DMS 273 (cell line): Measurements from ENCODE around the gene JADE2.
"Not testable (repeated sequence)": the region's sequence is repeated elsewhere in the genome, so short reads cannot be mapped to it uniquely, and the experiment has no call there.

ENCODE experiments used
- DNase-seq: peaks from one replicate; lab custom pipeline; 2025; ENCODE audit not compliant: unreplicated experiment; lab: John Stamatoyannopoulos, UW

JADE2 gene

GRCh38 chr5:134524826-134525682, at the start of gene JADE2:
Gene JADE2, plus strand, starts transcription at chr5:134525670. Its CDS starts 10,188 bp downstream, at chr5:134535858.
- DNase-seq, result peak; percentile 79

- DNase-seq, result no peak
Measured at GRCh38 chr5:134477462-134478245, 47.8 kb upstream of the JADE2 start.

- DNase-seq, result no peak
Measured at GRCh38 chr5:134479839-134480238, 45.6 kb upstream of the JADE2 start.

- no peak for DNase-seq
Measured at GRCh38 chr5:134489227-134489944, 36.1 kb upstream of the JADE2 start.

- DNase-seq, result no peak
Measured at GRCh38 chr5:134490255-134490924, 35.1 kb upstream of the JADE2 start.

GRCh38 chr5:134490925-134491271, 34.6 kb upstream of the JADE2 start:
- DNase-seq, result no peak

GRCh38 chr5:134491841-134492442, 33.5 kb upstream of the JADE2 start:
- no peak for DNase-seq

- no peak for DNase-seq
Measured at GRCh38 chr5:134492568-134492967, 32.9 kb upstream of the JADE2 start.

GRCh38 chr5:134493461-134494055, 31.9 kb upstream of the JADE2 start:
- no peak for DNase-seq

- no peak for DNase-seq
Measured at GRCh38 chr5:134494780-134495179, 30.7 kb upstream of the JADE2 start.

GRCh38 chr5:134499905-134500304, 25.6 kb upstream of the JADE2 start:
- not testable (repeated sequence) for DNase-seq

- DNase-seq, result no peak
Measured at GRCh38 chr5:134500699-134501430, 24.6 kb upstream of the JADE2 start.

- no peak for DNase-seq
Measured at GRCh38 chr5:134502259-134502658, 23.2 kb upstream of the JADE2 start.

GRCh38 chr5:134503088-134503936, 22.2 kb upstream of the JADE2 start:
- no peak for DNase-seq

- DNase-seq, result no peak
Measured at GRCh38 chr5:134503937-134504437, 21.5 kb upstream of the JADE2 start.

- no peak for DNase-seq
Measured at GRCh38 chr5:134504629-134505300, 20.7 kb upstream of the JADE2 start.

- DNase-seq, result no peak
Measured at GRCh38 chr5:134506054-134507039, 19.1 kb upstream of the JADE2 start.
